Sigmoid colon (tissue), 7 donors: ENCODE measurements around the gene UBC. TPM values are rescaled to one million over a fixed set of nuclear protein-coding genes. Genes with fewer than 3 reads are reported as not detected.

Experiments used
- DNase-seq: peaks from one replicate; pipeline ENCODE4 v3.0.0-alpha.2; 2019
- H3K27ac ChIP-seq, 4 donors: fragments of 200-600 bp; sonication (generic); one replicate each; pipeline ENCODE4 v1.5.1; 2016 to 2019; ENCODE audit warnings: mild to moderate bottlenecking in 1 of 4
- H3K27me3 ChIP-seq, 3 donors: fragments of 200-600 bp; sonication (generic); one replicate each; pipeline ENCODE4 v1.5.1; 2019; ENCODE audit warnings: mild to moderate bottlenecking in 1 of 3
- H3K36me3 ChIP-seq, 4 donors: fragments of 200-600 bp; sonication (generic); one replicate each; pipeline ENCODE4 v1.5.1; 2016 to 2019
- H3K4me1 ChIP-seq, 4 donors: fragments of 200-600 bp; sonication (generic); one replicate each; pipeline ENCODE4 v1.5.1; 2017 to 2019
- H3K4me3 ChIP-seq, 4 donors: fragments of 200-600 bp; sonication (generic); one replicate each; pipeline ENCODE4 v1.5.1; 2017 to 2019; ENCODE audit warnings: mild to moderate bottlenecking in 2 of 4, moderate library complexity in 1 of 4
- H3K9me3 ChIP-seq, 4 donors: fragments of 200-600 bp in 3 of 4; sonication (generic) in 3 of 4; one replicate each; pipeline versions ENCODE4 v1.5.1 to v1.6.1; 2013 to 2019
- EP300 ChIP-seq, 4 donors: sonication (generic); formaldehyde crosslinking; IDR thresholded peaks; one replicate each; pipeline ENCODE4 v1.6.1; 2017; ENCODE audit warnings: antibody characterized with exemption in 4 of 4
- POLR2A ChIP-seq, 2 donors: fragments of 450-650 bp; IDR thresholded peaks; one replicate each; pipeline ENCODE4 v1.6.1; 2016; ENCODE audit warnings: antibody characterized with exemption in 2 of 2, mild to moderate bottlenecking in 2 of 2, moderate library complexity in 2 of 2
- POLR2AphosphoS5 ChIP-seq, 4 donors: sonication (generic); formaldehyde crosslinking; IDR thresholded peaks; one replicate each; pipeline ENCODE4 v1.6.1; 2017; ENCODE audit warnings: antibody characterized with exemption in 4 of 4
- whole genome bisulfite sequencing, 2 donors: extraction: QIAGEN DNeasy Blood & Tissue Kit; methylation state at CpG; one replicate each; pipeline ENCODE4 v1.1.7; 2013; 5-methylcytosine and 5-hydroxymethylcytosine counted together
- intact Hi-C: fragments of 100-400 bp; cut with DNase I; formaldehyde crosslinking; loops from one replicate; pipeline ENCODE4 v1.15.1; 2023
- polyA plus RNA-seq, 3 donors: library from polyadenylated mRNA; stranded (reverse); fragments of 200-250 nt; gene quantifications; one replicate each; pipeline ENCODE4 v1.2.3, GENCODE V29; 2013
- total RNA-seq, 4 donors: library from RNA; depleted of rRNA; stranded (reverse); fragments of >200 nt; gene quantifications; one replicate each; pipeline ENCODE4 v1.1.0, GENCODE V29; 2016
- TF ChIP-seq, protein P1 (sequence below), 4 experiments: fragments of 450-650 bp in 3 of 4; fragments of 200-600 bp in 1 of 4; IDR thresholded peaks; one replicate each; pipeline ENCODE4 v1.5.1; 2016 to 2019; ENCODE audit warnings: antibody characterized with exemption in 4 of 4, mild to moderate bottlenecking in 3 of 4, moderate library complexity in 2 of 4
- donor health status: healthy with polysubstance abuse.
- donor health status: Bipolar disorder and iron deficiency.
- donor health status: healthy.

The UBC gene
- total and polyA plus RNA-seq, 7 donors: 1,056 to 1,785 (median 1,251) TPM

DNA sequence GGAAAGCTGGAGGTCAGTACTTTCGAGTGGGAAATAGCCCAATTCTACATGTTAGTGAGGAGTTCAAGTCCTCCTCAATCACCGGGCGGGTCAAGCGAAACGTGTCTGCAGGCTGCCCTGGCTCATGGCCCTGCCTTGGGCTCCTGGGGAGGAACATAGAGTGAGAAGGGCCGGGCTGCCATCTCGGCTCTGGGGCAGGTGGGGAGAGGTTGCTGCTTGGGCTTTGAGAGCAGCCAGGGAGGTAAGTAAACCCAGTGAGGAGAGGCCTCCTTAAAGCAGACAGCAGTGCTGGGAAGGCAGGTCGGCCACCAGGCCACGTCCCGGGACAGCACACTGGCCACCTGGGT lies 32.0 kb upstream of the UBC start:
- no peak for DNase-seq
- Histone ChIP-seq H3K4me3 (no peak overlapping the region), H3K4me1 (no peaks in the 10 kb centered on the region), H3K27me3 (no peaks in the 10 kb centered on the region), H3K9me3 (no peaks in the 10 kb centered on the region), H3K36me3 (peaks cover 3 to 52% (median 17%) of the 10 kb centered on the region in 4 donors), H3K27ac (no peak overlapping the region)
- 86 to 93% methylated on average over 10 of the region's 10 CpGs for WGBS, 2 donors
- intact Hi-C loops: no loop called here
- TF ChIP-seq, protein P1, sequence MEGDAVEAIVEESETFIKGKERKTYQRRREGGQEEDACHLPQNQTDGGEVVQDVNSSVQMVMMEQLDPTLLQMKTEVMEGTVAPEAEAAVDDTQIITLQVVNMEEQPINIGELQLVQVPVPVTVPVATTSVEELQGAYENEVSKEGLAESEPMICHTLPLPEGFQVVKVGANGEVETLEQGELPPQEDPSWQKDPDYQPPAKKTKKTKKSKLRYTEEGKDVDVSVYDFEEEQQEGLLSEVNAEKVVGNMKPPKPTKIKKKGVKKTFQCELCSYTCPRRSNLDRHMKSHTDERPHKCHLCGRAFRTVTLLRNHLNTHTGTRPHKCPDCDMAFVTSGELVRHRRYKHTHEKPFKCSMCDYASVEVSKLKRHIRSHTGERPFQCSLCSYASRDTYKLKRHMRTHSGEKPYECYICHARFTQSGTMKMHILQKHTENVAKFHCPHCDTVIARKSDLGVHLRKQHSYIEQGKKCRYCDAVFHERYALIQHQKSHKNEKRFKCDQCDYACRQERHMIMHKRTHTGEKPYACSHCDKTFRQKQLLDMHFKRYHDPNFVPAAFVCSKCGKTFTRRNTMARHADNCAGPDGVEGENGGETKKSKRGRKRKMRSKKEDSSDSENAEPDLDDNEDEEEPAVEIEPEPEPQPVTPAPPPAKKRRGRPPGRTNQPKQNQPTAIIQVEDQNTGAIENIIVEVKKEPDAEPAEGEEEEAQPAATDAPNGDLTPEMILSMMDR (IDR thresholded peaks at IDR 0.05): no peak
- TF ChIP-seq POLR2AphosphoS5 (IDR thresholded peaks at IDR 0.05): no peak
- no peak for TF ChIP-seq POLR2A (IDR thresholded peaks at IDR 0.05)
- no peak for TF ChIP-seq EP300 (IDR thresholded peaks at IDR 0.05)

DNA sequence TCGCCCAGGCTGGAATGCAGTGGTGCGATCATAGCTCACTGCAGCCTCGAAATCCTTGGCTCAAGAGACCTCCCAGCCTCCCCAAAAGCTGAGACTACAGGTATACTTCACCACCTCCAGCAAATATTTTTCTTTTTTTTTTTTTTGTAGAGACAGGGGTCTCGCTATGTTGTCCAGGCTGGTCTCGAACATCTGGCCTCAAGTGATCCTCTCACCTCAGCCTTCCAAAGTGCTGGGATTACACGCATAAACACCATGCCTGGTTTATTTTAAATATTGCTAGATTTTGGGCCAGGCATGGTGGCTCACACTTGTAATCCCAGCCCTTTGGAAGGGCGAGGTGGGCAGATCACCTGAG lies 26.7 kb upstream of the UBC start:
- intact Hi-C loops: no loop called here
- peak overlapping the region in 3 of 4 donors; percentile 46 to 51 (median 49) for H3K4me3 ChIP-seq

DNA sequence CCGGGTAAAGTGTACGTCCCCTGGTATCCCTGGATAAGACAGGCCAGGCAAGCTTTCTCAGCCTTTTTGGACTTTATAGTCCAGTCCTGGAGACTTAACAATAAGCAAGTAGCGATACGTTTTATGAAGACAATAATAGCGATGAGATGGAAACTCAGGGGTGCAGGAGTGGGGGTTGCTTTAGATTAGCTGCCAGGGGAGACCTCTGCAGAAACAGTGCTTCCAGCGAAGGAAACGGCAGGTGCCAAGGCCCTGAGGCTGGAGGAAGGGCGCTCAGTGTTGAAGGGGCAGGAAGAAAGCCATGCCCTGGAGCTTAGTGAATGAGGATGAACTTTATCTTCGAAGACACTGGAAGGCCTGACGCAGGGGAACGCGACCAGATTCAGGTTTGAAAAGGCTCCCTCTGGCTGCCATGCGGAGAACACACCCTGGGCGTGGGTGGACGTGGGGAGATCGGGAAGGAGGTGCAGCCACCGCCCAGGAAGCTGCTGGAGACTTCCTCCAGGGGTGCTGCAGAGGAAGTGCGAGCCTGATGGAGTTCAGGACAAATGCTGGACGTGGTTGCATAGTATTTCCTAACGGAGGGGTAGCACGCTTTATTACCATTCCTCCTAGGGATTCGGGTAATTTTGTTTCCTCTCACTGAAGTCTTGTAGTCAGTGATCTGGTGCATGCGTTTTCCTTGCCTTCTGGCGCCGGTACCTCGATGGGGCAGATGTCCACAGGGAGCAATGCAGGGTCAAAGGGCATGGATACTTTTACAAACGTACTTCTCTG lies 26.1 kb upstream of the UBC start:
- intact Hi-C loops: loop anchor here (1.0 kb wide), 1 partner anchor 34 kb away; no protein-coding TSS in a partner anchor
- H3K9me3 ChIP-seq: no peaks in the 10 kb centered on the region
- 4 to 9% methylated on average over 27 of the region's 27 CpGs for WGBS, 2 donors
- DNase-seq: peak; percentile 96
- TF ChIP-seq POLR2AphosphoS5 (IDR thresholded peaks at IDR 0.05): peak in 3 of 4 donors; percentile 62 to 77 (median 64)
- TF ChIP-seq, protein P1 (IDR thresholded peaks at IDR 0.05): peak; percentile 90 to 97 (median 95)
- no peak for TF ChIP-seq EP300 (IDR thresholded peaks at IDR 0.05)
- H3K27ac ChIP-seq: peak overlapping the region; percentile 84 to 96 (median 87)
- H3K27me3 ChIP-seq: no peaks in the 10 kb centered on the region
- peak overlapping the region in 3 of 4 donors; percentile 46 to 51 (median 49) for H3K4me3 ChIP-seq
- no peaks in the 10 kb centered on the region for H3K36me3 ChIP-seq
- peaks cover 0 to 30% (median 26%) of the 10 kb centered on the region in 4 donors for H3K4me1 ChIP-seq

More for the DNA sequence above, 26.7 kb upstream of the UBC start:
- H3K9me3 ChIP-seq: no peaks in the 10 kb centered on the region
- no peak for TF ChIP-seq POLR2A (IDR thresholded peaks at IDR 0.05)
- TF ChIP-seq, protein P1 (IDR thresholded peaks at IDR 0.05): no peak
- no peak for TF ChIP-seq EP300 (IDR thresholded peaks at IDR 0.05)
- DNase-seq: no peak
- peak overlapping the region; percentile 84 to 96 (median 87) for H3K27ac ChIP-seq
- 54 to 86% methylated on average over 7 of the region's 7 CpGs for WGBS, 2 donors
- H3K36me3 ChIP-seq: peaks cover 0 to 4% (median 0%) of the 10 kb centered on the region in 4 donors
- H3K27me3 ChIP-seq: no peaks in the 10 kb centered on the region
- H3K4me1 ChIP-seq: peaks cover 0 to 30% (median 26%) of the 10 kb centered on the region in 4 donors

DNA sequence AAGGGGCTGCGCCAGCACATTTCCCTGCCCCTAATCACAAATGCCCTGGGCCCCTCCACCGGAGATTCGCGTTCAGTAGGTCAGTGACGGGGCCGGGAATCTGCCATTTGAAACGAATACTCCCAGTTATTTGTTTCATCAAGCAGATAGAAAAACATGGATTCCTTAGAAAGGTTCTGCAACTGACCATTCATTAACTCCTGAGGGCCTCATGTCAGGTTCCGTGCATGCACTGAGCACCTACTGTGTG lies 25.6 kb upstream of the UBC start:
- no peaks in the 10 kb centered on the region for H3K36me3 ChIP-seq

More for the DNA sequence above, 25.6 kb upstream of the UBC start:
- WGBS, 2 donors: 2 to 4% methylated on average over 8 of the region's 8 CpGs
- Histone ChIP-seq H3K4me3 (peak overlapping the region in 3 of 4 donors; percentile 46 to 51 (median 49)), H3K9me3 (no peaks in the 10 kb centered on the region), H3K4me1 (peaks cover 0 to 30% (median 26%) of the 10 kb centered on the region in 4 donors), H3K27ac (peak overlapping the region; percentile 84 to 96 (median 87)), H3K27me3 (no peaks in the 10 kb centered on the region)
- intact Hi-C loops: loop anchor here (1.0 kb wide), 1 partner anchor 34 kb away; no protein-coding TSS in a partner anchor
- DNase-seq: no peak
- TF ChIP-seq POLR2AphosphoS5 (IDR thresholded peaks at IDR 0.05) (no peak), EP300 (IDR thresholded peaks at IDR 0.05) (no peak), POLR2A (IDR thresholded peaks at IDR 0.05) (no peak)
- TF ChIP-seq, protein P1 (IDR thresholded peaks at IDR 0.05): no peak
